Osteoblast (primary cell): Measurements from ENCODE around the gene CALN1. TPM values are rescaled to one million over a fixed set of nuclear protein-coding genes. Genes with fewer than 3 reads are reported as not detected.

Experiments
- DNase-seq: peaks from one replicate; pipeline ENCODE4 v3.0.0; 2011; ENCODE audit warnings: low spot score, mixed read lengths; ENCODE audit not compliant: insufficient read length; ENCODE audit errors: missing footprints
- H2AFZ ChIP-seq: 2 replicates; pipeline ENCODE4 v1.6.0; 2011; ENCODE audit warnings: mild to moderate bottlenecking, low read length
- H3K27ac ChIP-seq: 2 replicates; pipeline ENCODE4 v1.5.1; 2011; ENCODE audit warnings: mild to moderate bottlenecking, low read depth, low read length, moderate library complexity
- H3K27me3 ChIP-seq: 2 replicates; pipeline ENCODE4 v1.6.0; 2012; ENCODE audit warnings: mild to moderate bottlenecking, control low read depth, inconsistent platforms, low read length, moderate library complexity; ENCODE audit not compliant: insufficient read depth
- H3K36me3 ChIP-seq: 2 replicates; pipeline ENCODE4 v1.5.1; 2011; ENCODE audit warnings: mild to moderate bottlenecking, low read length, control low read depth, moderate library complexity; ENCODE audit not compliant: insufficient read depth
- H3K4me1 ChIP-seq: 2 replicates; pipeline ENCODE4 v1.5.1; 2011; ENCODE audit warnings: mild to moderate bottlenecking, low read length, control low read depth, moderate library complexity; ENCODE audit not compliant: insufficient read depth
- H3K4me2 ChIP-seq: 2 replicates; pipeline ENCODE4 v1.6.0; 2011; ENCODE audit warnings: mild to moderate bottlenecking, low read length; ENCODE audit not compliant: insufficient read depth
- H3K4me3 ChIP-seq: fragments of 200-600 bp; sonication (generic); 3 replicates; pipeline ENCODE4 v1.5.1; 2012; ENCODE audit warnings: mild to moderate bottlenecking, low read length, inconsistent platforms; ENCODE audit not compliant: insufficient read depth
- H3K79me2 ChIP-seq: 2 replicates; pipeline ENCODE4 v1.6.0; 2012; ENCODE audit warnings: mild to moderate bottlenecking, low read length, control low read depth, inconsistent platforms; ENCODE audit not compliant: insufficient read depth
- H3K9me3 ChIP-seq: 2 replicates; pipeline ENCODE4 v1.5.1; 2011; ENCODE audit warnings: low read depth, low read length, control low read depth
- H4K20me1 ChIP-seq: 2 replicates; pipeline ENCODE4 v1.6.0; 2012; ENCODE audit warnings: mild to moderate bottlenecking, low read length, control low read depth; ENCODE audit not compliant: insufficient read depth
- total RNA-seq: library from RNA; depleted of rRNA; stranded (reverse); fragments of >200 nt; gene quantifications from 2 replicates; pipeline ENCODE4 v1.2.3, GENCODE V29; 2012
- TF ChIP-seq, protein P1 (sequence below): IDR thresholded peaks from 2 replicates; pipeline ENCODE4 v1.5.1; 2011; ENCODE audit warnings: mild to moderate bottlenecking, low read depth, low read length, moderate library complexity; ENCODE audit errors: extremely low read depth

Gene CALN1
- total RNA-seq, 1 donor, result not detected

GRCh38 chr7:72111086-72111485 lies 301.1 kb downstream of the CALN1 start:
- Histone ChIP-seq H4K20me1 (no peaks in the 10 kb centered on the region), H2AFZ (no peak overlapping the region), H3K4me2 (no peak overlapping the region), H3K79me2 (no peaks in the 10 kb centered on the region), H3K36me3 (no peaks in the 10 kb centered on the region), H3K27ac (no peak overlapping the region), H3K4me1 (no peaks in the 10 kb centered on the region), H3K9me3 (peaks cover 2% of the 10 kb centered on the region), H3K27me3 (no peaks in the 10 kb centered on the region), H3K4me3 (no peak overlapping the region)
- no peak for DNase-seq
- TF ChIP-seq, protein P1, sequence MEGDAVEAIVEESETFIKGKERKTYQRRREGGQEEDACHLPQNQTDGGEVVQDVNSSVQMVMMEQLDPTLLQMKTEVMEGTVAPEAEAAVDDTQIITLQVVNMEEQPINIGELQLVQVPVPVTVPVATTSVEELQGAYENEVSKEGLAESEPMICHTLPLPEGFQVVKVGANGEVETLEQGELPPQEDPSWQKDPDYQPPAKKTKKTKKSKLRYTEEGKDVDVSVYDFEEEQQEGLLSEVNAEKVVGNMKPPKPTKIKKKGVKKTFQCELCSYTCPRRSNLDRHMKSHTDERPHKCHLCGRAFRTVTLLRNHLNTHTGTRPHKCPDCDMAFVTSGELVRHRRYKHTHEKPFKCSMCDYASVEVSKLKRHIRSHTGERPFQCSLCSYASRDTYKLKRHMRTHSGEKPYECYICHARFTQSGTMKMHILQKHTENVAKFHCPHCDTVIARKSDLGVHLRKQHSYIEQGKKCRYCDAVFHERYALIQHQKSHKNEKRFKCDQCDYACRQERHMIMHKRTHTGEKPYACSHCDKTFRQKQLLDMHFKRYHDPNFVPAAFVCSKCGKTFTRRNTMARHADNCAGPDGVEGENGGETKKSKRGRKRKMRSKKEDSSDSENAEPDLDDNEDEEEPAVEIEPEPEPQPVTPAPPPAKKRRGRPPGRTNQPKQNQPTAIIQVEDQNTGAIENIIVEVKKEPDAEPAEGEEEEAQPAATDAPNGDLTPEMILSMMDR, result no peak

GRCh38 chr7:72109566-72109965 lies 302.6 kb downstream of the CALN1 start:
- Histone ChIP-seq H3K27me3 (no peaks in the 10 kb centered on the region), H3K4me2 (no peak overlapping the region), H2AFZ (no peak overlapping the region), H3K4me1 (no peaks in the 10 kb centered on the region), H4K20me1 (no peaks in the 10 kb centered on the region), H3K36me3 (no peaks in the 10 kb centered on the region), H3K27ac (no peak overlapping the region), H3K79me2 (no peaks in the 10 kb centered on the region), H3K4me3 (no peak overlapping the region), H3K9me3 (peaks cover 2% of the 10 kb centered on the region)
- no peak for DNase-seq
- TF ChIP-seq, protein P1, result no peak

DNA sequence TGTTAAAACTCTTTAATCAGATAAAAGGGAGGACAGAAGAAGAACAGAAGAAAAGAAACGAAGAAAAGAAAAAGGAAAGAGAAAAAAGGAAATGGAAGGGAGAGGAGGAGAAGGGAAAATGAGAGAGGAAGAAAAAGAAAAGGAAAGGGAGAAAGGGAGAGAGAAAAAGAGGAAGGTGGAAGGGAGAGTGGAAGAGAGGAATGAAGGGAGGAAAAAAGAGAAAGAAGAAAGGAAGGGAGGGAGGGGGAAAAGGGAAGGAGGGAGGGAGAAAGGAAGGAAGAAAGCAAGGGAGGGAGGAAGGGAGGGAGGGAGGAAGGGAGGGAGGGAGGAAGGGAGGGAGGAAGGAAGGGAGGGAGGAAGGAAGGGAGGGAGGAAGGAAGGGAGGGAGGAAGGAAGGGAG lies 305.7 kb downstream of the CALN1 start:
- Histone ChIP-seq H4K20me1 (no peaks in the 10 kb centered on the region), H3K4me1 (no peaks in the 10 kb centered on the region), H3K79me2 (no peaks in the 10 kb centered on the region), H3K27ac (no peak overlapping the region), H3K4me3 (no peak overlapping the region), H3K9me3 (peaks cover 2% of the 10 kb centered on the region), H3K27me3 (no peaks in the 10 kb centered on the region), H3K36me3 (no peaks in the 10 kb centered on the region), H2AFZ (no peak overlapping the region), H3K4me2 (no peak overlapping the region)
- TF ChIP-seq, protein P1, result no peak
- DNase-seq, result no peak

- Histone ChIP-seq H4K20me1 (no peaks in the 10 kb centered on the region), H3K27ac (no peak overlapping the region), H2AFZ (no peak overlapping the region), H3K9me3 (no peaks in the 10 kb centered on the region), H3K4me1 (peaks cover 17% of the 10 kb centered on the region), H3K4me2 (no peak overlapping the region), H3K27me3 (no peaks in the 10 kb centered on the region), H3K36me3 (no peaks in the 10 kb centered on the region), H3K4me3 (no peak overlapping the region), H3K79me2 (no peaks in the 10 kb centered on the region)
- DNase-seq, result no peak
- TF ChIP-seq, protein P1, result no peak
Measured at GRCh38 chr7:72101444-72101843, 310.7 kb downstream of the CALN1 start.
